Measurements from ENCODE around the gene ZBTB34.

- TF ChIP-seq CTCF (tag by site-specific recombination; IDR thresholded peaks at IDR 0.05) (no peak), SP2 (tag by site-specific recombination; IDR thresholded peaks at IDR 0.05) (no peak), PRDM4 (tag by site-specific recombination; IDR thresholded peaks at IDR 0.05) (no peak), ZNF639 (tag by site-specific recombination; IDR thresholded peaks at IDR 0.05) (no peak), ZNF704 (tag by site-specific recombination; IDR thresholded peaks at IDR 0.05) (no peak), ZBTB7A (tag by site-specific recombination; IDR thresholded peaks at IDR 0.05; ENCODE audit: low read depth) (no peak), ZNF571 (tag by site-specific recombination; IDR thresholded peaks at IDR 0.05) (no peak), REPIN1 (tag by site-specific recombination; IDR thresholded peaks at IDR 0.05; ENCODE audit: low read depth) (no peak), KLF10 (tag by site-specific recombination; IDR thresholded peaks at IDR 0.05) (no peak), ZSCAN18 (tag by site-specific recombination; IDR thresholded peaks at IDR 0.05) (no peak)
Observed at GRCh38 chr9:126853667-126854066, 6.8 kb upstream of the ZBTB34 start.

Measured in HEK293 (cell line).